ENCODE results near the gene MBD3L4.
"Not testable (repeated sequence)": the region's sequence is repeated elsewhere in the genome, so short reads cannot be mapped to it uniquely, and the experiment has no call there.

Gene MBD3L4

GRCh38 chr19:7040079-7040478, at the start of gene MBD3L4:
TSS of gene MBD3L4 (minus strand) at chr19:7040179. CDS start at chr19:7040144, 35 bp downstream.
- not testable (repeated sequence) for DNase-seq

- DNase-seq = no peak
Observed at GRCh38 chr19:7088999-7089398, 49.0 kb upstream of the MBD3L4 start.

GRCh38 chr19:7083076-7083956, 43.3 kb upstream of the MBD3L4 start:
- no peak for DNase-seq

DNA sequence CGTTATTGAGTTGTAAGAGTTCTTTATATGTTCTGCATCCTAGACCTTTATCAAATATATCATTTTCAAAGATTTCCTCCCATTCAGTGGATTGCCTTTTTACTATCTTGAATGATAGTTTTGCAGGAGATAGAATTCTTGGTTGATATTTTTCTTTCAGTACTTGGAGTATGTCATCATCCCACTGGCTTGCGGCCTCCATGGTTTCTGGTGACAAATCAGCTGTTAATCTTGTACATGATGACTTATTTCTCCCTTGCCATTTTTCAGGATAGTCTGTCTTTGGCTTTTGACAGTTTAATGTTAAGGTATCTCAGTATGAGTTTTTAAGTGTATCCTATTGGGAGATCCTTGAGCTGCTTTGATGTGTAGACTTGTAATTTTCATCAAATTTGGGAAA, 38.0 kb upstream of the MBD3L4 start:
- DNase-seq = no peak

DNA sequence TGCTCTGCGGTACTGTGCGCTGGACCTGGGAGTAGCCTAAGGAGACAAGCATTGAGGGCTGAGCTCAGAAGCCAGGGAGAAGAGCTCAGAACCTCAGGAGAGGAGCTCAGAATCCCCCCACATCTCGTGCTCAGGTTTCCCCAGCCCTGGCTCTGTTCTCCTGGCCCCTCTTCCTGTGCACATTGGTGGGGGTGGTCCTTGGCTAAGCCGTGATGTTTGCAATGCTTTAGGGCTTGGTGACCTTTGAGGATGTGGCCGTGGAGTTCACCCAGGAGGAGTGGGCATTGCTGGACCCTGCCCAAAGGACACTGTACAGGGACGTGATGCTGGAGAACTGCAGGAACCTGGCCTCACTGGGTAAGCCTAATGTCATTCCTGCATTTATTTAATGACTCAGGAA, 36.2 kb upstream of the MBD3L4 start:
- no peak for DNase-seq

DNA sequence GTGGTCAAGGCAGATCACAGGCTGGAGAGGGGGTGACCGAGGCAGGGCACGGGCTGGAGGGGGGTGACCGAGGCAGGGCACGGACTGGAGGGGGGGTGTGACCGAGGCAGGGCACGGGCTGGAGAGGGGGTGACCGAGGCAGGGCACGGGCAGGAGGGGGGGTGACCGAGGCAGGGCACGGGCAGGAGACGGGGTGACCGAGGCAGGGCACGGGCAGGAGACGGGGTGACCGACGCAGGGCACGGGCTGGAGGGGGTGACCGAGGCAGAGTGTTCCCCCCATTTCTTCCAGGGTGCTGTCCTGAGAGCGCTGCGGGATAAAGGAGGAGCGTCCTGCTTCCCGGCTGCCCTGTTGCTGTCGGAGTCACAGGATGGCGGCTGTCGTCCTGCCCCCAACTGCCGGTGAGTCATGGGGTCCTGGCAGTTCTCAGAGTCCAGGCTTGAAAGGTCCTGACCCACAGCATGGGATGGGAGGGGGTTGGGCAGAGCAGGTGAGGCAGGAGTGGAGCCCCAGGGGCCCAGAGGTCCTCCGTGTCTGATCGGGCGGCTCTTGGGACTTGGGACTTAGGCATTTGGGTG, 34.8 kb upstream of the MBD3L4 start:
- no peak for DNase-seq

- no peak for DNase-seq
Observed at GRCh38 chr19:7072541-7072940, 32.6 kb upstream of the MBD3L4 start.

DNA sequence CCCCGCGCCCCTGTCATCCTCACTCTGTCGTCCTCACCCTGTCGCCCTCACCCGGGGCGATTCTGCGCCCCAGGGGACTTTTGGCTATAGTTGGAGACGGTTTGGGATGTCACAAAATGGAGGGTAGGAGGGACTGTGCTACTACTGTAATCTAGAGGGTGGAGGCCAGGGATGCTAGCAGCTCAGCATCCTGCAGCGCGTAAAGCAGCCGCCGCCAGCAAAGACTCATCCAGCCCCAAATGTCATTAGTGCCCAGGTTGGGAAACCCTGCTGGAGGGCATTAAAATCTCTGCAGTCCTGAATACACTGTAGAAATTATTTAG, 29.9 kb upstream of the MBD3L4 start:
- peak in 1 of 2 experiments; percentile 61 for DNase-seq

DNA sequence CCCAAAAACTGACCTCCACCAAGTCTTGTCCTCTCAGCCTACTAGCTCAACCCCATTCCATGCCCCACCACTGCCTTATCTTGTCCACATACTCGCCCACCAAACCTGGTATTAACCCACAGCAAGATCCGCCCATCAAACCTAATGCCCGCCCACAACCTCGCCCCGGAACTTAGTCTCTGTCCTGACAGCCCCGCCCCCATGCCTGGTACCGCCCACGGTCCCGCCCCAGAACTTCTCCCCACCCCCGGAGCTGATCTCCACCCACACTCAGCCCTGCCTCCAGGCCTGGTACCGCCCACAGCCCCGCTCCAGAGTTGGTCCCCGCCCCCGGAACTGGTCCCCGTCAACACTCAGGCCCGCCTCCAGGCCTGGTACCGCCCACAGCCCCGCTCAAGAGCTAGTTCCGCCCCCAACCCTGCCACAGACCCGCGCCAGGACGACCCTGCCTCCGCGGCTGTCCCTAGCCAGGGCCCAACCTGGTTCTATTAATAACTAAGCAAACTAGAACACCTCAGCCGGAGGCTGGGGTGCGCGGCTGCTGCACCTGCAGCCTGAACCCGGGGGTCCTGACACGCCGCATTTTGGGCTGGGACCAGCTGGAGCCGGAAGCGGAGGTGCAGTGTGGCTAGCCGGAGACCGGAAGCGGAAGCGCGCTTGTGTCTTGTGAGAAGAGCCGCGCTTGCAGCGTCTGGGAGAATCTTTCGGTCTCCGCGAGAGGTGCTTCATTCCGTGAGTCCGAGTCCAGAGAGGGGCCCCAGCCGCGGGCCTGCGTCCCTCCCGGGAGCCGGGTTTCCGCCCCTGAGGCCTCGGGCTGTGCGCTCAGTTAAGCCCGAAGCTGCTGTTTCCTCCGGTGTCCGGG, 29.3 kb upstream of the MBD3L4 start, which contains the start of gene ZNF557:
Gene ZNF557, plus strand, starts transcription at position 662 of the 862 bp plus-strand sequence. CDS start 5,372 bp downstream, outside the sequence.
- DNase-seq = peak; percentile 94 to 96

- DNase-seq = no peak
Observed at GRCh38 chr19:7068599-7068998, 28.6 kb upstream of the MBD3L4 start.

GRCh38 chr19:7067716-7068115, 27.7 kb upstream of the MBD3L4 start:
- no peak for DNase-seq

DNA sequence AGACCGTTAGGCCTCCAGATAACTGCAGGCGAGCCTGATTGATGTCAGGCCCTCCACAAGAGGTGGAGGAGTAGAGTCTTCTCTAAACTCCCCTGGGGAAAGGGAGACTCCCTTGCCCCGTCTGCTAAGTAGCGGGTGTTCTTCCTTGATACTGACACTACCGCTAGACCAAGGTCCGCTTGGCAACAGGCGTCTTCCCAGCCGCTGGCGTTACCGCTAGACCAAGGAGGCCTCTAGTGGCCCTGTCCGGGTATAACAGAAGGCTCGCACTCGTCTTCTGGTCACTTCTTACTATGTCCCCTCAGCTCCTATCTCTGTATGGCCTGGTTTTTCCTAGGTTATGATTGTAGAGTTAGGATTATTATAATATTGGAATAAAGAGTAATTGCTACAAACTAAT, 27.1 kb upstream of the MBD3L4 start:
- not testable (repeated sequence) for DNase-seq

GRCh38 chr19:7063764-7064418, 23.9 kb upstream of the MBD3L4 start:
- DNase-seq = no peak

GRCh38 chr19:7063339-7063738, 23.4 kb upstream of the MBD3L4 start:
- no peak for DNase-seq

DNA sequence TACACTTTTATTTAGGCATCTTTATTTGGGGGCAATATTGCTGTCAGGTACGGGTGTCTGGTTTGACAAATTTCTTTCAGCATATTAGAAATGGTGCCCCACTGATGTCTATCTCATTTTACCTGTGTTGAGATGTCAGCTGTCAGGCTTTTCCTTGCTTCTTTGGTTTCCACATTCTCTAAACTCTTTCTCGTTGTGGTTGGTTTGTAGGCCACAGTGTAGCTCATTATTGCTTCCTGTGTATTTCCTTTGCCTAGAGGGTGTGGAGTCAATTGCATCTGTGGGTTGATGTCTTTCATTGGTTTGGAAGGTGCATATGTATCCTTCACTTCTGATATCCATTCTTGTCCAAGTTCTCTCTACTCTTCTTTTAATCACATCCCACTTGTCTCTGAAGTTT, 20.0 kb upstream of the MBD3L4 start:
- DNase-seq = not testable (repeated sequence)

- DNase-seq = not testable (repeated sequence)
Observed at GRCh38 chr19:7058576-7058975, 18.6 kb upstream of the MBD3L4 start, which contains the start of gene MBD3L3. TSS of gene MBD3L3 (minus strand) at chr19:7058676. CDS start at chr19:7058605, 71 bp downstream.

DNA sequence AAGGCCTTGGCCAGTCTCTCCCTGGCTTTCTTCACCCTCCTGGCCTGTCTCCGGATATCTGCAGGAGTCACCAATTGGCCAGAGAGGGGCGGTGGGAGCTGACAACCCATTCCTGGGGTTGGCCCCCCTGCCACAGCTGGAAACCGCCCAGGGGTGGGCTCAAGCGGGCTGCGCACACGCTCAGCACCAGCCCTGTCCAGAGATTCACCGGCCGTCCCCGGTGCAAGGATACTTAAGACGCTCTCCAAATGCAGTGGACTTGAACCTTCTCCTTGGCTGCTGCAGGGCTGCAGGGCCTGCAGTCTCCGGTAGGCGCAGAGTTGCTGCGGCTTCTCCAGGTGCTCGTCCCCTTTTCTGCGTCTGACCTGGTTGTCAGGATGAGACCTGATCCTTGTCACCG, 16.4 kb upstream of the MBD3L4 start:
- DNase-seq = not testable (repeated sequence)

DNA sequence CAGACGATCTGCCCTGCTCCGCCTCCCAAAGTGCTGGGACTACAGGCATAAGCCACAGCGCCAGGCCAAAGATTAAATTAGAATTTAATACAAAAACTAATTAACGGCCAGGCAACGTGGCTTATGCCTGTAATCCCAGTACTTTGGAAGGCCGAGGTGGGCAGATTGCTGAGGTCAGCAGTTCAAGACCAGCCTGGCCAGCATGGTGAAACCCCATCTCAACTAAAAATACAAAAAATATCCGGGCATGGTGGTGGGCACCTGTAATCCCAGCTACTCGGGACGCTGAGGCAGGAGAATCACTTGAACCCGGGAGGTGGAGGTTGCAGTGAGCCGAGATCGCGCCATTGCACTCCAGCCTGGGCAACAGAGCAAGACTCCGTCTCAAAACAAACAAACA, 15.7 kb upstream of the MBD3L4 start:
- not testable (repeated sequence) for DNase-seq

- DNase-seq = not testable (repeated sequence)
Observed at GRCh38 chr19:7054635-7055368, 14.8 kb upstream of the MBD3L4 start.

GRCh38 chr19:7052896-7053295, 12.9 kb upstream of the MBD3L4 start:
- not testable (repeated sequence) for DNase-seq

DNA sequence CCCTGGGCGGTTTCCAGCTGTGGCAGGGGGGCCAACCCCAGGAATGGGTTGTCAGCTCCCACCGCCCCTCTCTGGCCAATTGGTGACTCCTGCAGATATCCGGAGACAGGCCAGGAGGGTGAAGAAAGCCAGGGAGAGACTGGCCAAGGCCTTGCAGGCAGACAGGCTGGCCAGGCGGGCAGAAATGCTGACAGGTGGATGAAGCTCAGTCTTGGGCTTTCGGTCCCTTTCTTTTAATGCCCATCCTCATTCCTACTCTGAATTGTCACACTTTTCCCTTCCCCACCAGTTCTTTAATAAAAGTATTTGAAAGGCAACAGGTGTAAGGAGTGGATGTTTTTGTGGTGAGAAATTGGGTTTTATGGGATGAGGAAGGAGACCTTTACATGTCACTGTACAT, 11.4 kb upstream of the MBD3L4 start:
- DNase-seq = not testable (repeated sequence)

DNA sequence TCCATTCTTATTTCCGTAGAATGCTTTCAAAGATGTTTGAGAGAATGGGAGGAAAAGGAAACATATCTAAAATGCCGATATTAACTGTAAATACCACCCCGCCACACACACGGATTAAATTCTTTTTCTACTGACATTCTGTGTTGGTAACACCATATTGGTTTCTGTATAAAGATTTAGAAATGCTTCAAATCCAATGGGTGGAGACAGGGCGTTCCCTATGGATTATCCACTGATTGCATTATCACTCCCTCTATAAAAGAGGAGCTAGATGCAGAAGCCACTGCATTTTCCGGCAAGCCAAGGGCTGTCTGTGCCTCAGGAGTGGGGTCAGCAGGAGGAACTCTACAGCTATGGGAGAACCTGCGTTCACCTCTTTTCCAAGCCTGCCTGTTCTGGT, 9.0 kb upstream of the MBD3L4 start, which contains the start of gene MBD3L2:
Gene MBD3L2, plus strand, starts transcription at position 301 of the 400 bp plus-strand sequence. Its CDS starts 53 bp downstream, at position 354.
- DNase-seq = not testable (repeated sequence)

Measured in Kasumi-1 (cell line).